ENCODE measurements around the gene USP3. TPM values are rescaled to one million over a fixed set of nuclear protein-coding genes. Genes with fewer than 3 reads are reported as not detected.

Gene USP3
- total and polyA plus RNA-seq, 9 of the 15 experiments (the other 6 are each of a cell fraction or from before 2014, with no cell fraction given), result 17.3 to 54.3 (median 34.8) TPM

DNA sequence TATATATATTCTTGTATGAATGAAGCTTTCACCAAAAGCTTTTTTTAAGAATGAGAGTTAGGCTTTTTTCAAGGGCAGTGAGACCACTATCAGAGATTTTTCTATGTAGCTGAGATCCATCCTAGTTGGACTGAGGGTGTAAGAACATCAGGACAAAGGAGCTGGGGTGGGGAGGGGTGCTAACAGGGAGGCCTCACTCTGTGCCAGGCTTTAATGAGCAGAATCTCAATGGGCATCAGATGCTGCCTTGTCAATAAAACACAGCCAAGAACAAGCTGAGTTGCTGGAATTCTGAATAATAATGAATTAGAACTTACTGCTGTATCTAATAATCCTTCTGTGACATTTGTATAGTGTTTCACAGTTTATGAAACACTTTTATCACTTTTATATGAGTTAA, 41.4 kb upstream of the USP3 start:
- H3K79me2 ChIP-seq (ENCODE audit: control insufficient read depth, insufficient read depth, low read length), result no peaks in the 10 kb centered on the region
- DNase-seq (ENCODE audit: extremely low read depth in 1 of 4, low spot score in 3 of 4), result no peak
- H3K4me1 ChIP-seq (replicated peaks in 1 of 2; ENCODE audit: control insufficient read depth in 2 of 2, insufficient read depth in 2 of 2, low read length in 2 of 2), result peaks cover 5 to 8% of the 10 kb centered on the region in 2 experiments; a peak in 4 of 5 replicates
- H3K9ac ChIP-seq (ENCODE audit: insufficient read depth in 1 of 2, low read depth in 2 of 2, low read length in 2 of 2), result no peak overlapping the region
- CTCF ChIA-PET (ENCODE audit: low intra/inter-chr PET ratio), result no interaction called here
- no peaks in the 10 kb centered on the region for H3K36me3 ChIP-seq (ENCODE audit: control insufficient read depth, insufficient read depth, low read length)
- H3K4me2 ChIP-seq (ENCODE audit: insufficient read depth, low read length), result no peak overlapping the region
- no peak overlapping the region for H2AFZ ChIP-seq (ENCODE audit: low read depth, low read length)
- FAIRE-seq, result no peak
- intact Hi-C loops (cut with micrococcal nuclease) (no loop called here), in situ Hi-C loops (cut with MboI) (loop anchor here (25.0 kb wide), 1 partner anchor 599 kb away; no protein-coding TSS in a partner anchor)
- ATAC-seq, result no peak
- H3K9me1 ChIP-seq (ENCODE audit: control insufficient read depth, insufficient read depth, low read length), result no peaks in the 10 kb centered on the region
- BruUV-seq (replicated peaks), result no TSS peak
- H3K27me3 ChIP-seq (ENCODE audit: control insufficient read depth in 2 of 2, insufficient read depth in 2 of 2, low read length in 2 of 2), result no peaks in the 10 kb centered on the region
- H3K27ac ChIP-seq (ENCODE audit: extremely low read depth, low read depth, low read length), result no peak overlapping the region
- no peaks in the 10 kb centered on the region for H4K20me1 ChIP-seq (replicated peaks; ENCODE audit: control insufficient read depth, insufficient read depth, low read length)
- POLR2A ChIA-PET, result interaction anchor here (1.0 kb wide), 1 partner anchor 58 kb away, joined by 3 read pairs; no protein-coding TSS in a partner anchor
- no peak overlapping the region for H3K4me3 ChIP-seq
- no peaks in the 10 kb centered on the region; the same call in 1 of the 2 replicates for H3K9me3 ChIP-seq (replicated peaks; ENCODE audit: control insufficient read depth, insufficient read depth, low read depth, low read length)
- TF ChIP-seq SAFB2 (IDR thresholded peaks at IDR 0.05; ENCODE audit: borderline replicate concordance, low read depth, low read length, severe bottlenecking) (no peak), CC2D1A (IDR thresholded peaks at IDR 0.05) (no peak), MCM5 (IDR thresholded peaks at IDR 0.05; ENCODE audit: low read depth) (no peak), ZSCAN32 (CRISPR knock-in tag; IDR thresholded peaks at IDR 0.05) (no peak), RFX5 (IDR thresholded peaks at IDR 0.05; ENCODE audit: low read depth, low read length) (no peak), SMARCA5 (IDR thresholded peaks at IDR 0.05) (no peak), ZNF143 (CRISPR knock-in tag; IDR thresholded peaks at IDR 0.05) (no peak), STAT6 (CRISPR knock-in tag; IDR thresholded peaks at IDR 0.05) (no peak), ZNF518B (CRISPR knock-in tag; IDR thresholded peaks at IDR 0.05) (no peak)
- TF ChIP-seq, protein P1, sequence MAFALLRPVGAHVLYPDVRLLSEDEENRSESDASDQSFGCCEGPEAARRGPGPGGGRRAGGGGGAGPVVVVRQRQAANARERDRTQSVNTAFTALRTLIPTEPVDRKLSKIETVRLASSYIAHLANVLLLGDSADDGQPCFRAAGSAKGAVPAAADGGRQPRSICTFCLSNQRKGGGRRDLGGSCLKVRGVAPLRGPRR (CRISPR knock-in tag; IDR thresholded peaks at IDR 0.05), result no peak
- TF ChIP-seq, protein P2, sequence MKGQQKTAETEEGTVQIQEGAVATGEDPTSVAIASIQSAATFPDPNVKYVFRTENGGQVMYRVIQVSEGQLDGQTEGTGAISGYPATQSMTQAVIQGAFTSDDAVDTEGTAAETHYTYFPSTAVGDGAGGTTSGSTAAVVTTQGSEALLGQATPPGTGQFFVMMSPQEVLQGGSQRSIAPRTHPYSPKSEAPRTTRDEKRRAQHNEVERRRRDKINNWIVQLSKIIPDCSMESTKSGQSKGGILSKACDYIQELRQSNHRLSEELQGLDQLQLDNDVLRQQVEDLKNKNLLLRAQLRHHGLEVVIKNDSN (CRISPR knock-in tag; IDR thresholded peaks at IDR 0.05), result no peak

Measured in K562 (cell line).